IPS-15b (cell line): ENCODE measurements around the gene ZNF341.
"Not testable (repeated sequence)": the region's sequence is repeated elsewhere in the genome, so short reads cannot be mapped to it uniquely, and the experiment has no call there.

ENCODE experiments used
- H3K27me3 ChIP-seq: one replicate; pipeline ENCODE4 v1.6.1; 2013; ENCODE audit warnings: low read length; ENCODE audit not compliant: control insufficient read depth, insufficient read depth
- H3K36me3 ChIP-seq: one replicate; pipeline ENCODE4 v1.6.1; 2013; ENCODE audit warnings: low read length; ENCODE audit not compliant: control insufficient read depth, insufficient read depth
- H3K4me1 ChIP-seq: one replicate; pipeline ENCODE4 v1.6.1; 2013; ENCODE audit warnings: mild to moderate bottlenecking, low read length; ENCODE audit not compliant: control insufficient read depth, insufficient read depth
- H3K4me3 ChIP-seq: one replicate; pipeline ENCODE4 v1.5.1; 2013; ENCODE audit warnings: low read depth, low read length
- H3K9ac ChIP-seq: one replicate; pipeline ENCODE4 v1.6.1; 2013; ENCODE audit warnings: low read depth, mild to moderate bottlenecking, low read length
- H3K9me3 ChIP-seq: one replicate; pipeline ENCODE4 v1.6.1; 2013; ENCODE audit warnings: mild to moderate bottlenecking, low read length; ENCODE audit not compliant: control insufficient read depth, insufficient read depth

Gene ZNF341

DNA sequence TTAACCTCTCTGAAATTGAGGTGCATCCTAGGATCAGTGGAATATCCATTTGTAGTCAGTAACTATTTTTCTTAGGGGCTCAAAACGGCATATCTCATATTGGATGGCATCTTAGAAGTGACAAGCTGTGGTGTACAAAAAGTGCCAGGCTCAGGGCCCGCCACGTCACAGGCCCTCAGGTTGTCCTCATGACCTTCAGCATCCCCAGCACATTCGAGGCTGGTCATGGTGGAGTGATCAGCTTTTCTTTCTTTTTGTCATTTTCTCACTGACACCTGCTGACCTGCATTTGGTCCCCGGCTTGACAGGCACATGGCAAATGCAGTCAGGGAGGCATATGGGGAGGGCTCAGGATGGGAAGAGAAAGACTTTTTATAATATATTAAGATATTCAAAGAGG, 38.5 kb upstream of the ZNF341 start:
- H3K9me3 ChIP-seq, result no peaks in the 10 kb centered on the region
- H3K4me1 ChIP-seq, result peaks cover 2% of the 10 kb centered on the region

DNA sequence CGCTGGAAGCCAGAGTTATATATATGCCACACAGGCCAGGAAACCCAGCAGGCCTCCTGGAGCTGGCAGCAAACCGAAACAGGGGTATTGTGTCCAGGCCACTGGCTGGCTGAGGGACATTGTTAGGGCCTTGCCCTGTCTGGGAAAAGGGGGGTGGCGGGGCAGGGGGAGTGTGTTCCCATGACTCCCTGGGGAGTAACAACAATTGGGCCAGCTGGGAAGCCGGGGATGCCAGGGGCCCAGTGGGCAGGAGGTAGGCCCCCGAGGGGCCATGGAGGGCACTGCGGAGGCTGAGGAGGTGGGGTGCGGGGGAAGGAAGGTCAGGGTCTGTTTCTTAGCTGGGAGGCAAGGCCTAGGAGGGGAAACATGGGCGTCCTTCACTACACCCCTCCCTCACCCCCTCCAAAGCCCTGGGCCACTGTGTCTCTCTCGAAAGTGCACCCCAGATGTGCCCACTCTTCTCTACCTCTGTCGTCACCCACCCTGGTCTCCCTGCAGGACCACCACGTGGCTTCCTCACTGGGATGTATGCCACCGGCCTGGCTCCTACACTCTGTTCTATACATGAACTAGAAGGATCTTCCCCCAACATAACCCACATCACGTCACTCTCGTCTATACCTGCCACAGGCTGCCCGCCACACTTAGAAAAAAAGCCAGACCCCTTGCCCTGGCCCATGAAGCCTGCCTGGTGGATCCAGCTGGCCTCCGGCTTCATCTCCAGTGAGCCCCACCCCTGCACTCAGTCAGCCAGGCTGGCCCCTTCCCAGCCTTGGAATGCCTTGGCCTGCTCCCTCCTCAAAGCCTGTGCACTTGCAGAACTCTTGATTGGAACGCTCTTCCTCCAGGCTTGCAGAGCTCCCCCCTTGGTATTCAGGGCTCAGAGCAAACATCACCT, 37.8 kb upstream of the ZNF341 start:
- Histone ChIP-seq H3K9me3 (no peaks in the 10 kb centered on the region), H3K4me1 (peaks cover 2% of the 10 kb centered on the region), H3K36me3 (no peaks in the 10 kb centered on the region), H3K9ac (no peak overlapping the region), H3K4me3 (no peak overlapping the region), H3K27me3 (peaks cover 9% of the 10 kb centered on the region)

More for the DNA sequence above, 38.5 kb upstream of the ZNF341 start:
- Histone ChIP-seq H3K36me3 (no peaks in the 10 kb centered on the region), H3K27me3 (peaks cover 11% of the 10 kb centered on the region), H3K4me3 (no peak overlapping the region), H3K9ac (no peak overlapping the region)

DNA sequence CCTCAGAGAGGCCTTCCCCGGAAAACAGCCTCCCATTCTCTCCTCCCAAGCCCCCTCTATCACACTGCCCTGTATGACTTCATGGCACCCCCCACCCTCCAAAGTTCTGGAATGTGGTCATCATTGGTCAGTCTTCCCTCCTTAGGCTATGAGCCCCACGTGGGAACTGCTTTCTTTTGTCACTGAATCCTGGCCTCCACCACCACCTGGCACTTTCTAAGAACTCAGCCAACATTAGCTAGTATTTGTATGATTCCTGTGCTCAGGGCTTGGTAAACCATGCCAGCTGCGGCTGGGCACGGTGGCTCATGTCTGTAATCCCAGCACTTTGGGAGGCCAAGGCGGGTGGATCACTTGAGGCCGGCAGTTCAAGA, 37.2 kb upstream of the ZNF341 start:
- H3K9ac ChIP-seq, result no peak overlapping the region
- peaks cover 4% of the 10 kb centered on the region for H3K27me3 ChIP-seq
- H3K4me3 ChIP-seq, result no peak overlapping the region
- no peaks in the 10 kb centered on the region for H3K9me3 ChIP-seq
- H3K36me3 ChIP-seq, result no peaks in the 10 kb centered on the region
- peaks cover 2% of the 10 kb centered on the region for H3K4me1 ChIP-seq

DNA sequence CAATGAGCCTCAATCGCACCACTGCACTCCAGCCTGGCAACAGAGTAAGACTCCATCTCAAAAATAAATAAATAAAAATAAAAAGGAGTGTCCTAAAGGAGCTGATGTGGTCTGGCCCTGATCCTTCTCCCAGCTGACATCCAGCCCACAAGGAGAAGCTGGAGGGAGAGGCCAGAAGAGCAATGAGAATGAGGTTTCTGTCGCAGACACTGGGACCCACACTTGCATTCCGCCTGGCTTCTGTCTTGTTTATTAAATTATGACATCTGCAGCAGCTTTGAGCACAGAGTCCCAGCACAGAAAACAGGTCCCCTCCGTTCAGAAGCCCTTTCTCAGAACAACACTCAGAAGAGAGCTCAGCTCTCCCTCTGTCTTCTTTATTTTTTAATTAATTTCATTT, 35.3 kb upstream of the ZNF341 start:
- Histone ChIP-seq H3K27me3 (no peaks in the 10 kb centered on the region), H3K9me3 (no peaks in the 10 kb centered on the region), H3K9ac (no peak overlapping the region), H3K4me1 (no peaks in the 10 kb centered on the region), H3K36me3 (no peaks in the 10 kb centered on the region), H3K4me3 (no peak overlapping the region)

- Histone ChIP-seq H3K9me3 (no peaks in the 10 kb centered on the region), H3K4me3 (no peak overlapping the region), H3K9ac (no peak overlapping the region), H3K36me3 (no peaks in the 10 kb centered on the region), H3K27me3 (no peaks in the 10 kb centered on the region), H3K4me1 (no peaks in the 10 kb centered on the region)
These were observed 34.7 kb upstream of the ZNF341 start for GRCh38 chr20:33697129-33697528.

DNA sequence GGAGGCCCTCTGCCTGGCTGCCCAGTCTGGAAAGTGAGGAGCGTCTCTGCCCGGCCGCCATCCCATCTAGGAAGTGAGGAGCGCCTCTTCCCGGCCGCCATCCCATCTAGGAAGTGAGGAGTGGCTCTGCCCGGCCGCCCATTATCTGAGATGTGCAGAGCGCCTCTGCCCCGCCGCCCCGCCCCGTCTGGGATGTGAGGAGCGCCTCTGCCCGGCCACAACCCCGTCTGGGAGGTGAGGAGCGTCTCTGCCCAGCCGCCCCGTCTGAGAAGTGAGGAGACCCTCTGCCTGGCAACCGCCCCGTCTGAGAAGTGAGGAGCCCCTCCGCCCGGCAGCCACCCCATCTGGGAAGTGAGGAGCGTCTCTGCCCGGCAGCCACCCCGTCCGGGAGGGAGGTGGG, 32.8 kb upstream of the ZNF341 start:
- H3K4me3 ChIP-seq, H3K27me3 ChIP-seq, H3K9me3 ChIP-seq, H3K36me3 ChIP-seq, H3K9ac ChIP-seq, H3K4me1 ChIP-seq: not testable (repeated sequence)

GRCh38 chr20:33700696-33701441, 30.9 kb upstream of the ZNF341 start:
- not testable (repeated sequence) for H3K4me3 ChIP-seq, H3K4me1 ChIP-seq, H3K36me3 ChIP-seq

DNA sequence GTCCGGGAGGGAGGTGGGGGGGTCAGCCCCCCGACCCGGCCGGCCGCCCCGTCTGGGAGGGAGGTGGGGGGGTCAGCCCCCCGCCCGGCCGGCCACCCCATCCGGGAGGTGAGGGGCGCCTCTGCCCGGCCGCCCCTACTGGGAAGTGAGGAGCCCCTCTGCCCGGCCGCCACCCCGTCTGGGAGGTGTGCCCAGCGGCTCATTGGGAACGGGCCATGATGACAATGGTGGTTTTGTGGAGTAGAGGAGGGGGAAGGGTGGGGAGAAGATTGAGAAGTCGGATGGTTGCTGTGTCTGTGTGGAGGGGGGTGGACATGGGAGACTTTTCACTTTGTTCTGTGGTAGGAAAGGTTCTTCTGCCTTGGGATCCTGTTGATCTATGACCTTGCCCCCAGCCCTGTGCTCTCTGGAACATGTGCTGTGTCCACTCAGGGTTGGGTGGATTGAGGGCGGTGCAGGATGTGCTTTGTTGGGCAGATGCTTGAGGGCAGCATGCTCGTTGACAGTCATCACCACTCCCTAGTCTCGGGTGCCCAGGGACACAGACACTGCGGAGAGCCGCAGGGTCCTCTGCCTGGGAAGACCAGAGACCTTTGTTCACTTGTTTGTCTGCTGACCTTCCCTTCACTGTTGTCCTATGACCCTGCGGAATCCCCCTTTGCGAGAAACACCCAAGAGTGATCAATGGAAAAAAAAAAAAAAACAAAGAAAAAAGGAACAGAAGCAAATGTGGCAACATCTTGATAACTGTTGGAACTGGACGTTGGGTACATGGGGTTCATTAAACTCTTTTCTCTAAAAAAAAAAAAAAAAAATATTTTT, 30.0 kb upstream of the ZNF341 start:
- Histone ChIP-seq H3K4me1 (no peaks in the 10 kb centered on the region), H3K9me3 (no peaks in the 10 kb centered on the region), H3K36me3 (no peaks in the 10 kb centered on the region), H3K4me3 (no peak overlapping the region), H3K27me3 (no peaks in the 10 kb centered on the region), H3K9ac (no peak overlapping the region)

More at GRCh38 chr20:33700696-33701441, 30.9 kb upstream of the ZNF341 start:
- not testable (repeated sequence) for H3K27me3 ChIP-seq, H3K9me3 ChIP-seq, H3K9ac ChIP-seq

GRCh38 chr20:33702861-33703260, 28.9 kb upstream of the ZNF341 start:
- Histone ChIP-seq H3K9me3 (no peaks in the 10 kb centered on the region), H3K36me3 (no peaks in the 10 kb centered on the region), H3K4me3 (no peak overlapping the region), H3K27me3 (no peaks in the 10 kb centered on the region), H3K4me1 (no peaks in the 10 kb centered on the region), H3K9ac (no peak overlapping the region)

GRCh38 chr20:33703498-33704137, 28.2 kb upstream of the ZNF341 start:
- no peak overlapping the region for H3K9ac ChIP-seq
- no peaks in the 10 kb centered on the region for H3K36me3 ChIP-seq
- H3K4me3 ChIP-seq, result no peak overlapping the region
- H3K9me3 ChIP-seq, result no peaks in the 10 kb centered on the region
- H3K4me1 ChIP-seq, result no peaks in the 10 kb centered on the region
- H3K27me3 ChIP-seq, result no peaks in the 10 kb centered on the region

GRCh38 chr20:33704197-33704924, 27.4 kb upstream of the ZNF341 start:
- Histone ChIP-seq H3K36me3 (no peaks in the 10 kb centered on the region), H3K4me3 (no peak overlapping the region), H3K27me3 (no peaks in the 10 kb centered on the region), H3K4me1 (peaks cover 3% of the 10 kb centered on the region), H3K9ac (no peak overlapping the region), H3K9me3 (no peaks in the 10 kb centered on the region)
